OCI-LY1 (cell line): ENCODE measurements around the gene FAIM.

ENCODE experiments used
- H2AFZ ChIP-seq: fragments of 200-600 bp; sonication (generic), shearing (Covaris generic); 2 replicates; pipeline ENCODE4 v1.6.0; 2014; ENCODE audit warnings: antibody characterized with exemption, mild to moderate bottlenecking, low read length
- H3F3A ChIP-seq: fragments of 200-600 bp; sonication (generic), shearing (Covaris generic); 2 replicates; pipeline ENCODE4 v1.6.0; 2014; ENCODE audit warnings: mild to moderate bottlenecking, antibody characterized with exemption, low read length, moderate library complexity; ENCODE audit not compliant: insufficient read depth
- H3K27ac ChIP-seq: fragments of 200-600 bp; sonication (generic); 2 replicates; pipeline ENCODE4 v1.5.1; 2014; ENCODE audit warnings: low read length, mixed run types, mild to moderate bottlenecking, low read depth; ENCODE audit not compliant: poor library complexity, severe bottlenecking
- H3K27me3 ChIP-seq: fragments of 200-600 bp; sonication (generic); 2 replicates; pipeline ENCODE4 v1.6.0; 2014; ENCODE audit warnings: antibody characterized with exemption, mild to moderate bottlenecking, low read length, moderate library complexity; ENCODE audit not compliant: insufficient read depth
- H3K36me3 ChIP-seq: fragments of 200-600 bp; sonication (generic); 2 replicates; pipeline ENCODE4 v1.6.1; 2014; ENCODE audit warnings: mild to moderate bottlenecking, antibody characterized with exemption, low read length, moderate library complexity, mixed read lengths; ENCODE audit not compliant: insufficient read depth
- H3K4me1 ChIP-seq: fragments of 200-600 bp; sonication (generic); 2 replicates; pipeline ENCODE4 v1.5.1; 2014; ENCODE audit warnings: mild to moderate bottlenecking, low read length, moderate library complexity; ENCODE audit not compliant: insufficient read depth, severe bottlenecking
- H3K4me2 ChIP-seq: fragments of 200-600 bp; sonication (generic), shearing (Covaris generic); 2 replicates; pipeline ENCODE4 v1.6.1; 2014; ENCODE audit warnings: low read length
- H3K4me3 ChIP-seq: fragments of 200-600 bp; sonication (generic); 2 replicates; pipeline ENCODE4 v1.5.1; 2014; ENCODE audit warnings: low read length, low read depth, mild to moderate bottlenecking, mixed read lengths; ENCODE audit not compliant: poor library complexity, severe bottlenecking
- H3K79me2 ChIP-seq: fragments of 200-600 bp; shearing (Covaris generic); 2 replicates; pipeline ENCODE4 v1.6.1; 2016; ENCODE audit warnings: mixed run types, low read length, mixed read lengths; ENCODE audit not compliant: insufficient read depth
- H3K9ac ChIP-seq: fragments of 200-600 bp; sonication (generic), shearing (Covaris generic); 2 replicates; pipeline ENCODE4 v1.6.1; 2014; ENCODE audit warnings: mild to moderate bottlenecking, low read length, mixed read lengths
- H3K9me2 ChIP-seq: fragments of 200-600 bp; sonication (generic), shearing (Covaris generic); 2 replicates; pipeline ENCODE4 v1.6.1; 2014; ENCODE audit warnings: low read depth, mild to moderate bottlenecking, low read length, mixed read lengths
- H3K9me3 ChIP-seq: fragments of 200-600 bp; shearing (Covaris generic); 2 replicates; pipeline ENCODE4 v1.6.1; 2014; ENCODE audit warnings: low read length, mixed read lengths
- H4K20me1 ChIP-seq: fragments of 200-600 bp; sonication (generic), shearing (Covaris generic); 2 replicates; pipeline ENCODE4 v1.6.0; 2016; ENCODE audit warnings: mild to moderate bottlenecking, low read length; ENCODE audit not compliant: insufficient read depth
- CTCF ChIP-seq: fragments of 200-600 bp; sonication (generic), shearing (Covaris generic); IDR thresholded peaks from 2 replicates; pipeline ENCODE4 v1.5.1; 2017; ENCODE audit warnings: mild to moderate bottlenecking, antibody characterized with exemption, low read length, moderate library complexity, mixed read lengths
- EZH2 ChIP-seq: fragments of 200-600 bp; sonication (generic), shearing (Covaris generic); IDR thresholded peaks from 2 replicates; pipeline ENCODE4 v1.8.0; 2017; ENCODE audit warnings: borderline replicate concordance, mixed run types, mild to moderate bottlenecking, antibody characterized with exemption, low read length, moderate library complexity, mixed read lengths

FAIM gene

GRCh38 chr3:138649134-138649533, 40.6 kb downstream of the FAIM start:
- Histone ChIP-seq H3K4me3 (no peak overlapping the region), H3K36me3 (peaks cover 34% of the 10 kb centered on the region), H3K79me2 (no peaks in the 10 kb centered on the region), H3K4me1 (no peaks in the 10 kb centered on the region), H4K20me1 (no peaks in the 10 kb centered on the region), H3K9me2 (no peaks in the 10 kb centered on the region), H3K27ac (no peak overlapping the region), H3K9me3 (peaks cover 21% of the 10 kb centered on the region; the same call in 1 of the 2 replicates), H3K4me2 (no peak overlapping the region), H3F3A (no peaks in the 10 kb centered on the region), H3K9ac (no peak overlapping the region), H2AFZ (no peak overlapping the region), H3K27me3 (no peaks in the 10 kb centered on the region)
- TF ChIP-seq EZH2 (no peak), CTCF (no peak)

GRCh38 chr3:138653567-138653966, 45.0 kb downstream of the FAIM start:
- TF ChIP-seq CTCF (no peak), EZH2 (no peak)
- peaks cover 65% of the 10 kb centered on the region for H3K36me3 ChIP-seq

GRCh38 chr3:138657508-138657907, 48.9 kb downstream of the FAIM start:
- Histone ChIP-seq H3K27me3 (no peaks in the 10 kb centered on the region), H3K9me3 (no peaks in the 10 kb centered on the region), H3K9me2 (no peaks in the 10 kb centered on the region), H3K4me1 (no peaks in the 10 kb centered on the region), H3K79me2 (no peaks in the 10 kb centered on the region), H3K36me3 (peaks cover 51% of the 10 kb centered on the region), H3K9ac (no peak overlapping the region), H3F3A (0 out of 2 replicates have a peak, but pooled peaks cover 2% of the 10 kb centered on the region), H3K4me2 (no peak overlapping the region), H3K4me3 (no peak overlapping the region), H4K20me1 (no peaks in the 10 kb centered on the region), H3K27ac (no peak overlapping the region), H2AFZ (no peak overlapping the region)
- TF ChIP-seq EZH2 (no peak), CTCF (no peak)

More at GRCh38 chr3:138653567-138653966, 45.0 kb downstream of the FAIM start:
- no peak overlapping the region for H3K4me2 ChIP-seq
- H3K4me3 ChIP-seq: no peak overlapping the region
- H3F3A ChIP-seq: no peaks in the 10 kb centered on the region
- H3K9ac ChIP-seq: no peak overlapping the region
- H3K27me3 ChIP-seq: no peaks in the 10 kb centered on the region
- H3K79me2 ChIP-seq: no peaks in the 10 kb centered on the region
- no peaks in the 10 kb centered on the region for H3K4me1 ChIP-seq
- H3K9me2 ChIP-seq: no peaks in the 10 kb centered on the region
- H2AFZ ChIP-seq: no peak overlapping the region
- no peak overlapping the region for H3K27ac ChIP-seq
- peaks cover 9% of the 10 kb centered on the region; the same call in 1 of the 2 replicates for H3K9me3 ChIP-seq
- H4K20me1 ChIP-seq: no peaks in the 10 kb centered on the region
